GM18519 (cell line): Measurements from ENCODE around the gene NSF.
"Not testable (repeated sequence)": the region's sequence is repeated elsewhere in the genome, so short reads cannot be mapped to it uniquely, and the experiment has no call there.

Experiments
- ATAC-seq: cut with Tn5 transposase; IDR thresholded peaks from one replicate; pipeline ENCODE4 v1.9.1; 2021; ENCODE audit warnings: mild to moderate bottlenecking, moderate library complexity; ENCODE audit not compliant: unreplicated experiment, low FRiP score

Gene NSF

DNA sequence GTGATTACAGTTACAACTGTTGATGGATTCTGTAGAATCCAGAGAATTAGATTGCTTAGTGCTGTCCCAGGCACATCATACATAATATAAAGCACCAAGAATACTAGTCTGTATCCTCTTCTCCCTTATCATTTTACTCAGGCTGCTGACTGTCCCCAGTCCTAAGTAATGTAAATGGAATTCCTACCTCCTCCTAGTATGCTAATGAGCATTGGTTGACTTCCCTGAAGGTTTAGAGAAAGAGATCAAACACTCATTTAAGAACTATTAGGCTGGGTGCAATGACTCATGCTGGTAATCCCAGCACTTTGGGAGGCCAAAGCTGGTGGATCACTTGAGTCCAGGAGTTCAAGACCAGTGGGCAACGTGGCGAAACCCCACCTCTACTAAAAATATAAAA is 37.0 kb downstream of the NSF start:
- ATAC-seq, result not testable (repeated sequence)

- ATAC-seq, result not testable (repeated sequence)
Measured at GRCh38 chr17:46628753-46629436, 38.4 kb downstream of the NSF start.

DNA sequence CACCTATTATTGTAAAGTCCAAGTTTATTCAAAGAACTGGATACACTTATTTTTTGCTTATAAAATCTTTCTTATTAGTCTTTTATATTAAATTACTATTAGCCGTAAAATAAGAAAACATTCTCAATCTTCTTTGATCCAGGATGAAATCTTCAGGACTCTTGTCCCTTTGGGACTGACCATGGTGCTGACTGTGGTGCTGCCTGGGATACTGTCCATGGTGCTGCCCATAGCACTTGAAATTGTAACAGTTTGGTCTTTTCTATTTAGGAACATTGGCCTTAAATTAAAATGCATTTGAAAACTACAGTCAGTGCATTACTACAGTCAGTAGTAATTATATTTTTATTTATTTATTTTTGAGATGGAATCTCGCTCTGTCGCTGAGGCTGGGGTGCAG is 41.7 kb downstream of the NSF start:
- not testable (repeated sequence) for ATAC-seq

DNA sequence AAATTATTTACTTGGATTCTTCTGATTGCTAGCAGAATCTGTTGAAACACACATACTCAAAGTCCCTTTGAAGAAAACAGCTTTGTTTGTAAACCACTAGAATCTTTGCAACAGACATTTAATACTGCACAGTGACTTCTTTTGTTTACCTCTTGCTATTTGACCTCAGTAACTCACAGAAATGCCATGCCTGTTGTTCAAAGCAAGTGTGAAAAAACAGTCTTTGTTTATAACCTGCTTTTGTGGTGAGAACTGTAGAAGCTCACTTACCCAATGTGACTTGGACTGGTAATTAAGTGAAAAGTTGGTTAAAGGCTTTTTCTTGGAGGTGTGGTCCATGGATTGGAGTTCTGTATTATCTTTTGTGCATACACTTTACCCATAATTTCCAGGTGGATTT is 44.4 kb downstream of the NSF start:
- not testable (repeated sequence) for ATAC-seq

GRCh38 chr17:46641861-46642656 is 51.6 kb downstream of the NSF start:
- ATAC-seq, result not testable (repeated sequence)

- ATAC-seq, result not testable (repeated sequence)
Measured at GRCh38 chr17:46647251-46647650, 56.8 kb downstream of the NSF start.

DNA sequence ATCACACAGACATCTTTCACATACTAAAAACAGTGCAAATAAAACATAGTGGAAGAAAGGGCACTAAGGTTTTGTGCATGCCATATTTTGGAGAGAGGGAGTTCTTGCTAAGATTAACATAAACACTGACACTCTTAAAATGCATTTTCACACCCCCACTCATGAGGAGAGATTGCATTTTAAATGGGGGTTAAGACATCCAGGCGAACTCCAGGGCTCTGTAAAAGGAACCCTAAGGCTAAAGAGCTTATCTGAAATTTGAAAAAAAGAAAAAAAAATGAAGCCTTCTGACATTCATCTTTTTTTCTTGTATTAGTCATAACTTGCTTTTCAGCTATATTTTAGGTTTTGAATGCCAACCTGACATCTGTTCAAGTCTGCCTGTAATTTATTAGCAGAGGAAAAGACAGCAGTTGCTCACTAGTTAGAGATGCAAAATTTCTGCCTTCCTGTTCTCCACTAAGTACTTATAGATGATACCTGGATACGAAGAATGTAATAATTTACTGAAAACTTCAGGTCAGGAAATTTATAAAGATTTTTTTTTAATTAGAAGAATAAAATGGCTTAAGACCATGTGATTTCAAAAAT is 57.3 kb downstream of the NSF start:
- not testable (repeated sequence) for ATAC-seq

GRCh38 chr17:46649246-46649645 is 58.8 kb downstream of the NSF start:
- ATAC-seq, result not testable (repeated sequence)

DNA sequence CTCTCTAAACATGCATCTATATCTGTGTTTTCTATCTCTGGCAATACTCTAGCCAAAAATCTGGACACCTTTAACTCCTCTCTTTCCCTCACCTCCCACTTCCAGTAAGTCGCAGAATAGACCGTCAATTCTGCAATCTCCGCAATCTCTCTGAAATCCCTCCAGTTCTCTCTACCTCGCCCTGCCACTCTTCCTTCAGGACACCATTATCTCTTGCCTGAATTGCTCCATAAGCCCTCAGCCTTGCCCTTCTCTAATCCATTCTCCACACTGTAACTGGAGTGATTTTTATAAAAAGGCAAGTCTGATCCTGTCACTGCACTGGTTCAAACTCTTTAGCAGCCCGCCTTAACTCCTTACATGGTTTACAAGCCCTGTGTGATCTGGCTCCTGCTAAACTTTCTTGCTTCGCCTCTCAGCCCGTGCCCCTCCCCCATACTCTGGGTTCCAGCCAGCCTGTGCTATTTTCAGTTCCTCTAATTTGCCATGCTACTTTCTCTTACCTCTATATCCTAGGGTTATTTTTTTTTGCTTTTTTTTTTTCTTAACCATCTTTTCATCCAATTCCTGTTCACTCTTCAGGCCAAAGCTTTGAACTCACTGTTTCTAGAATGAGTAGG is 61.7 kb downstream of the NSF start:
- not testable (repeated sequence) for ATAC-seq

DNA sequence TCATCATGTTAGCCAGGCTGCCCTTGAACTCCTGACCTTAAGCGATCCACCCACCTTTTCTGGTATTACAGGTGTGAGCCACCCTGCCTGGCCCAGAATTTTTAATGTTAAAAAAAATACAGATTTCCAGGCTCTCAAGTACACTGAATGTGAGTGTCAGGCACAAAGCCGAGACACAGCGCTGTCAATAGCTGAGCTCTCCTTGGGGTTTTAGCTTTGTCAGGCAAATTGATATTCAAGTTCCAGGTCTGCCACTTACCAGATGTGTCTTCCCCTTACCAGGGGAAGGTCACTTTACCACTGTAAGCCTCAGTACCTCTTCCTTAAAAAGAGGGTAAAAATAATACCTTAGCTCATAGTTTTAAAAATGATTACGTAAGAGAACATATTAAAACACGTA is 67.8 kb downstream of the NSF start:
- not testable (repeated sequence) for ATAC-seq

GRCh38 chr17:46659702-46660101 is 69.2 kb downstream of the NSF start:
- ATAC-seq, result not testable (repeated sequence)

GRCh38 chr17:46663123-46663522 is 72.7 kb downstream of the NSF start:
- not testable (repeated sequence) for ATAC-seq

- not testable (repeated sequence) for ATAC-seq
Measured at GRCh38 chr17:46663552-46663951, 73.1 kb downstream of the NSF start.

DNA sequence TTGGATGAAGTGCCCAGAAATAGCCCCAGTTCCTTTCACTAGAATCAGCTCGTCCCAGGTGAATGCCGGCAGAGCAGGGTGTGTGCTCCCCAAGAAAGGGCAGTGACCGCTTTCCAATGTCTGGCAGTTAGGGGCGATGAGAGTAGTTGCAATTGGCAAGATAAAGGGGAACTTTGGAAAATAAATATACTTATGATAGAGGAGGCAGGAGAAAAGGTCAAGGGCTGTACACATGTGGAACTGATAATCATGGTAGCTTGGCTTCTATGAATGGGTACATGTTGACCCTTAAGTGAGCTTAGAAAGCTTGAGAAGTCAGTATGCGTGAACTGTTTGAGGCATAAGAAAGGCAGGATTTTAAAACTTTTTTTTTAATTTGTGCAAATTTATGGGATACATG is 75.5 kb downstream of the NSF start:
- ATAC-seq, result not testable (repeated sequence)

- ATAC-seq, result not testable (repeated sequence)
Measured at GRCh38 chr17:46670789-46671188, 80.3 kb downstream of the NSF start.

DNA sequence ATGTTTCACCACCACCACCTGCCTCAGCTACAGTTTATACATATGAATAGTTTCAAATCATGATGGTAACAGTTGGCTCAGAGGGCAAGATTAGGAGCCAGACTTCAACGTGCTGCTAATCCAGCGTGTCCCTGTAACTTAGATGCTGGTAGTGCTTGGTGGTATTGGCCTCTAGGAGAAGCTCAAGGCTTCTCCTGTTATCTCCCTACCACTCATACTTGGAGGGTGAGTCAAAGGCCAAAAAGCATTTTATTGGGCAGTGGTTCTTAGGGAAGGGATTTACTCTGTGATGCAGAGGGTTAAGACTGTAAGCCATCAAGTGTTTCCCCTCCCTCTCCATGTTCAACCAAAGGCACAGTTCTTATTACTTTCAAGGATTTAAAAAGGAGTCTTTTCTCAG is 82.3 kb downstream of the NSF start:
- not testable (repeated sequence) for ATAC-seq

- not testable (repeated sequence) for ATAC-seq
Measured at GRCh38 chr17:46677819-46678218, 87.3 kb downstream of the NSF start.

- ATAC-seq, result not testable (repeated sequence)
Measured at GRCh38 chr17:46683653-46684052, 93.2 kb downstream of the NSF start.

DNA sequence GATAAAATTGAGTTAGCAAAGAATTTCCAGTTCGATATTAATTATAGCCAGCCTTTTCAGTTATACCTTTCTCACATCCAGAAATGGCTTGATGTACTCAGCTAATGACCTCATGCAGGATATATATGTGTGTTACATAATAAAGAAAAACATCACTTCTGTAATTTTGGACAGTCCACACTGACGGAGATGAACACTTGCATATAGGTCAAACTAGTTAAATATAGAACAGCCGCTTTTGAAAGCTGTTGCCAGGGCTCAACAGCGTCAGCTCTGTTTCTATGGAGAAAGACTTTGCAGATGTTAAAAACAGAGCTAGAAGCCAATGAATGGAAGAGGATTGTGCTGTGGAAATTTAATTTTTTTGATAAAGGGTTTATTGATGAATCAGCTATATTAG is 94.8 kb downstream of the NSF start:
- ATAC-seq, result not testable (repeated sequence)

DNA sequence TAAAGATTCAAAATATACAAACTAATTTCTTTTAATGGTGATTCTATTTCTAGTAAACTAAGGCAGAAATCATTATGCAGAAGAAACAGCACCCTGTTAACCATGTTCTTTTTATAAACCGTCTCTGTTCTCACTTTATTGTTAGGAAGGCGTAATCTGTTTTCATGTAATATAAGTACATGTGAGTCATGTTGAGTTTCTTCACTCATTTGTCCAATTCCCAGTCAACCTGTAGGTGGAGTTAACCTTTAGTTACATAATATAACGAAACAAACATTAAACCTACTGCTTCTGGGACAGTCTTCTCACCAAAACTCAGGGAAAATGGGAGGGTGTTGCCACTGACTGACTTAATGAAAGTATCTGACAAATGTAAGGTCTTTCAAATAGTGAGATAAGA is 101.7 kb downstream of the NSF start:
- ATAC-seq, result not testable (repeated sequence)

DNA sequence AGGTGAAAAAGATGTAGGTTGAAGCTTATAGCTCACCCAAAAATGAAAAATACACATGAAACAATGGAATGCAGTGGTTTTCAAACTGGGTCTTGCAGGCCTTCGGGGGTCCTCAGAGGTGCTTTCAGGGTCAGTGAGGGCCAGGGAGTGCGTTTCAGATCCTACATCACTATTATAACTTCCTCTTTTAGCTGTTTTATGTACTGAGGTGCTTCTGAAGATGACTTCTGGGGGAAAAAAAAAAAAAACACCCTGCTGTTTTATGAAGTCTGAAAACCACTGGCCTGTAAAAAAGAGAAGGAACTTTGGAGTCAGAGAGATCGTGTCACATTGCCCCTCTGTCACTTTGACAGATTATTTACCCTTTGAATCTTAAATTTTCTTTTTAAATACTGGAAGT is 102.8 kb downstream of the NSF start:
- not testable (repeated sequence) for ATAC-seq
